ENCODE data around the gene S100A6.
A peak's percentile ranks its signal among the peaks of the same experiment; 100 is the strongest.

S100A6 gene

GRCh38 chr1:153545067-153546055 lies 9.6 kb upstream of the S100A6 start, which contains the start of gene S100A4:
TSS of gene S100A4 (minus strand) at chr1:153545806. CDS start at chr1:153544794, 1,012 bp downstream.
- DNase-seq (ENCODE audit: low spot score), result peak; percentile 96

- no peak for DNase-seq (ENCODE audit: low spot score)
Measured at GRCh38 chr1:153544453-153545066, 8.8 kb upstream of the S100A6 start.

- no peak for DNase-seq (ENCODE audit: low spot score)
Measured at GRCh38 chr1:153543736-153544135, 7.9 kb upstream of the S100A6 start.

GRCh38 chr1:153542956-153543711 lies 7.3 kb upstream of the S100A6 start:
- DNase-seq (ENCODE audit: low spot score), result no peak

- no peak for DNase-seq (ENCODE audit: low spot score)
Measured at GRCh38 chr1:153541641-153542590, 6.1 kb upstream of the S100A6 start.

- DNase-seq (ENCODE audit: low spot score), result no peak
Measured at GRCh38 chr1:153540394-153541361, 4.9 kb upstream of the S100A6 start, which contains the start of gene S100A5. TSS of gene S100A5 (minus strand) at chr1:153540934. CDS start at chr1:153540191, 743 bp downstream.

GRCh38 chr1:153539395-153540093 lies 3.8 kb upstream of the S100A6 start:
- DNase-seq (ENCODE audit: low spot score), result no peak

- no peak for DNase-seq (ENCODE audit: low spot score)
Measured at GRCh38 chr1:153538315-153538821, 2.6 kb upstream of the S100A6 start.

GRCh38 chr1:153537376-153537730 lies 1.6 kb upstream of the S100A6 start:
- no peak for DNase-seq (ENCODE audit: low spot score)

- no peak for DNase-seq (ENCODE audit: low spot score)
Measured at GRCh38 chr1:153536671-153537375, 1.0 kb upstream of the S100A6 start.

GRCh38 chr1:153536012-153536670 lies 350 bp upstream of the S100A6 start:
- peak; percentile 78 for DNase-seq (ENCODE audit: low spot score)

- DNase-seq (ENCODE audit: low spot score), result no peak
Measured at GRCh38 chr1:153534925-153535241, 908 bp downstream of the S100A6 start.

GRCh38 chr1:153534226-153534924 lies 1.4 kb downstream of the S100A6 start:
- no peak for DNase-seq (ENCODE audit: low spot score)

- DNase-seq (ENCODE audit: low spot score), result peak; percentile 91
Measured at GRCh38 chr1:153533689-153534201, 2.0 kb downstream of the S100A6 start.

- DNase-seq (ENCODE audit: low spot score), result peak; percentile 76
Measured at GRCh38 chr1:153532769-153533599, 2.8 kb downstream of the S100A6 start.

GRCh38 chr1:153532181-153532580 lies 3.6 kb downstream of the S100A6 start:
- DNase-seq (ENCODE audit: low spot score), result no peak

Measured in COLO829 (cell line).